K562 (cell line): ENCODE measurements around the gene TGM1. TPM values are rescaled to one million over a fixed set of nuclear protein-coding genes. Genes with fewer than 3 reads are reported as not detected.
A peak's percentile ranks its signal among the peaks of the same experiment; 100 is the strongest.

Source experiments
- ATF1 ChIP-seq, 2 experiments: fragments of 450-650 bp in 1 of 2; IDR thresholded peaks; 2 replicates each; pipeline ENCODE4 v1.6.1; 2016; ENCODE audit warnings: missing compliant biosample characterization in 1 of 2, missing genetic modification characterization in 1 of 2
- MECOM ChIP-seq: fragments of 250-450 bp; sonication (Bioruptor Pico); IDR thresholded peaks from 2 replicates; pipeline ENCODE4 v1.8.0; 2022; ENCODE audit warnings: inconsistent platforms
- PML ChIP-seq: IDR thresholded peaks from 2 replicates; pipeline ENCODE4 v1.6.1; 2012; ENCODE audit warnings: low read length, inconsistent platforms
- STAT5B ChIP-seq: fragments of 250-450 bp; sonication (Bioruptor Pico); IDR thresholded peaks from 2 replicates; pipeline ENCODE4 v1.8.0; 2021; ENCODE audit warnings: mild to moderate bottlenecking, inconsistent platforms
- polyA plus RNA-seq, 8 experiments: library from polyadenylated mRNA; depleted of rRNA in 4 of 8; stranded (reverse) in 5 of 8; unstranded in 3 of 8; fragments of >200 nt; fragmentation: Nextera tagmentation in 2 of 8; fragmentation: Illumina TruSeq in 1 of 8; extraction: Ambion mirVana in 2 of 8; extraction: Trizol in 1 of 8; gene quantifications; 2 replicates each; pipeline versions ENCODE4 v1.2.1 to v1.2.3, GENCODE V29; 2011 to 2014; ENCODE audit warnings: inconsistent platforms in 1 of 8, missing spikeins in 1 of 8
- total RNA-seq, 7 experiments: library from RNA; depleted of rRNA in 6 of 7; stranded (reverse); fragments of >200 nt in 6 of 7; fragmentation: Illumina TruSeq in 2 of 7; extraction: Trizol in 2 of 7; gene quantifications; 2 replicates each; pipeline versions ENCODE4 v1.2.1 to v1.2.3, GENCODE V29; 2011 to 2021; ENCODE audit warnings: low replicate concordance in 1 of 7
- TF ChIP-seq, protein P1 (sequence below): sonication (generic); formaldehyde crosslinking; IDR thresholded peaks from 2 replicates; pipeline ENCODE4 v1.8.0; 2023; ENCODE audit warnings: missing genetic modification reagents, mild to moderate bottlenecking, borderline replicate concordance
- TF ChIP-seq, protein P2 (sequence below): fragments of 250-450 bp; sonication (Bioruptor Pico); IDR thresholded peaks from 2 replicates; pipeline ENCODE4 v1.9.0; 2021; ENCODE audit warnings: mild to moderate bottlenecking, inconsistent platforms
- TF ChIP-seq, protein P3 (sequence below), 3 experiments: fragments of 200-800 bp in 1 of 3; fragments of 250-450 bp in 1 of 3; fragments of 450-650 bp in 1 of 3; sonication (Bioruptor Pico) in 1 of 3; sonication (Bioruptor generic) in 1 of 3; formaldehyde crosslinking in 1 of 3; IDR thresholded peaks; 2 replicates each; pipeline versions ENCODE4 v1.6.1 to v1.8.0; 2016 to 2022; ENCODE audit warnings: mild to moderate bottlenecking in 2 of 3, missing genetic modification characterization in 2 of 3, missing compliant biosample characterization in 1 of 3, moderate library complexity in 1 of 3
- TF ChIP-seq, protein P4 (sequence below), 3 experiments: fragments of 200-800 bp in 1 of 3; sonication (Bioruptor generic) in 1 of 3; sonication (generic) in 1 of 3; formaldehyde crosslinking in 1 of 3; IDR thresholded peaks; 2 replicates each; pipeline versions ENCODE4 v1.6.1 to v1.8.0; 2016 to 2022; ENCODE audit warnings: mild to moderate bottlenecking in 2 of 3, missing compliant biosample characterization in 2 of 3, missing genetic modification characterization in 2 of 3, missing genetic modification reagents in 1 of 3
- TF ChIP-seq, protein P5 (sequence below): fragments of 450-650 bp; IDR thresholded peaks from 2 replicates; pipeline ENCODE4 v1.7.0; 2016; ENCODE audit warnings: borderline replicate concordance

Gene TGM1
- total and polyA plus RNA-seq, 9 of the 15 experiments (the other 6 are each of a cell fraction or from before 2014, with no cell fraction given), result 0.13 to 4.4 (median 0.88) TPM

DNA sequence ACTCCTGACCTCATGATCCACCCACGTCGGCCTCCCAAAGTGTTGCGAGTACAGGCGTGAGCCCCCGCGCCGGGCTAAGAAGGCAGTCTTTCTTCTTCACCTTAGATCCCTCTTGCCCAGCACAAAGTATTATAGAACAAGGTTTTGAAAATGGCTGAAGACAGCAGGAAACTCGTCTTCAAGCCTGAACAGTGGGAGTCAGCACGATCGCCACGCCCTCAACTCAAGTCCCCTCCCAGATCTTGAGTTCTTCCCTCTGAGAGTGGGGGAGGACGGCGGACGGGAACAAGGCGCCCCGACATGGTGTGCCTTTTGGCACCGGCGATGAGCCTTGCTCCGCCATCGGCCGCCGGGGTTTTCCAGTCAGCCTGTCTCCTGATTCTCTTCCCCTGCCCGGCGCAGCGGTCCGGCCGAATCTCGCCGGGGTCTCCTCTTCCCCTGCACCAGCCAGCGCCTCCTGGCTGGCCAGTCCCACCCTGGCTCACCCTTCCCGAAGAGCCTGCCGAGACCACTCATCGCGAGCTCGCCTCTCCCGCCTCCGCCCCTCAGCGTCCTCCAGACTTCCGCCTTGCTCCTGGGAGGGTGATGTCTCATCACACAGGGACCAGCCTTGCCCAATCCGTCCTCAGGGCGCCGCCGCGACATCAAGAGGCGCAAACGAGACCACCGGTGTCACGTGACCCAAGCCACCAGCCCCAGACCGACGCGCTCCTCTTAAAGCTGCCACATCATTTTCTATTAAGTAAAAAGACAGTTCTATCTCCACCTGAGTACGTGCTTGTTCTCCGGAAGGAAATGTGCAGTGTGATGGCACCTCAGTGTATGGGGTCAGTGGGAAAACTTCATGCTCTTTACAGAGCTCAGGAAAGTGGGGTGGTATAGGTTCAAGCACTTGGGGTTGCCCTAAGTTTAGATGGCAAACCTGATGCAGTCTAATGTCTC is 49.8 kb downstream of the TGM1 start, which contains the start of gene CHMP4A (continued):
- TF ChIP-seq, protein P1, sequence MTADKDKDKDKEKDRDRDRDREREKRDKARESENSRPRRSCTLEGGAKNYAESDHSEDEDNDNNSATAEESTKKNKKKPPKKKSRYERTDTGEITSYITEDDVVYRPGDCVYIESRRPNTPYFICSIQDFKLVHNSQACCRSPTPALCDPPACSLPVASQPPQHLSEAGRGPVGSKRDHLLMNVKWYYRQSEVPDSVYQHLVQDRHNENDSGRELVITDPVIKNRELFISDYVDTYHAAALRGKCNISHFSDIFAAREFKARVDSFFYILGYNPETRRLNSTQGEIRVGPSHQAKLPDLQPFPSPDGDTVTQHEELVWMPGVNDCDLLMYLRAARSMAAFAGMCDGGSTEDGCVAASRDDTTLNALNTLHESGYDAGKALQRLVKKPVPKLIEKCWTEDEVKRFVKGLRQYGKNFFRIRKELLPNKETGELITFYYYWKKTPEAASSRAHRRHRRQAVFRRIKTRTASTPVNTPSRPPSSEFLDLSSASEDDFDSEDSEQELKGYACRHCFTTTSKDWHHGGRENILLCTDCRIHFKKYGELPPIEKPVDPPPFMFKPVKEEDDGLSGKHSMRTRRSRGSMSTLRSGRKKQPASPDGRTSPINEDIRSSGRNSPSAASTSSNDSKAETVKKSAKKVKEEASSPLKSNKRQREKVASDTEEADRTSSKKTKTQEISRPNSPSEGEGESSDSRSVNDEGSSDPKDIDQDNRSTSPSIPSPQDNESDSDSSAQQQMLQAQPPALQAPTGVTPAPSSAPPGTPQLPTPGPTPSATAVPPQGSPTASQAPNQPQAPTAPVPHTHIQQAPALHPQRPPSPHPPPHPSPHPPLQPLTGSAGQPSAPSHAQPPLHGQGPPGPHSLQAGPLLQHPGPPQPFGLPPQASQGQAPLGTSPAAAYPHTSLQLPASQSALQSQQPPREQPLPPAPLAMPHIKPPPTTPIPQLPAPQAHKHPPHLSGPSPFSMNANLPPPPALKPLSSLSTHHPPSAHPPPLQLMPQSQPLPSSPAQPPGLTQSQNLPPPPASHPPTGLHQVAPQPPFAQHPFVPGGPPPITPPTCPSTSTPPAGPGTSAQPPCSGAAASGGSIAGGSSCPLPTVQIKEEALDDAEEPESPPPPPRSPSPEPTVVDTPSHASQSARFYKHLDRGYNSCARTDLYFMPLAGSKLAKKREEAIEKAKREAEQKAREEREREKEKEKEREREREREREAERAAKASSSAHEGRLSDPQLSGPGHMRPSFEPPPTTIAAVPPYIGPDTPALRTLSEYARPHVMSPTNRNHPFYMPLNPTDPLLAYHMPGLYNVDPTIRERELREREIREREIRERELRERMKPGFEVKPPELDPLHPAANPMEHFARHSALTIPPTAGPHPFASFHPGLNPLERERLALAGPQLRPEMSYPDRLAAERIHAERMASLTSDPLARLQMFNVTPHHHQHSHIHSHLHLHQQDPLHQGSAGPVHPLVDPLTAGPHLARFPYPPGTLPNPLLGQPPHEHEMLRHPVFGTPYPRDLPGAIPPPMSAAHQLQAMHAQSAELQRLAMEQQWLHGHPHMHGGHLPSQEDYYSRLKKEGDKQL, result no peak
- peak; percentile 81 for TF ChIP-seq ATF1 (CRISPR knock-in tag; IDR thresholded peaks at IDR 0.05)
- peak; percentile 98 for TF ChIP-seq ATF1 (tag; IDR thresholded peaks at IDR 0.05)
- TF ChIP-seq PML, result peak; percentile 82
- TF ChIP-seq, protein P2, sequence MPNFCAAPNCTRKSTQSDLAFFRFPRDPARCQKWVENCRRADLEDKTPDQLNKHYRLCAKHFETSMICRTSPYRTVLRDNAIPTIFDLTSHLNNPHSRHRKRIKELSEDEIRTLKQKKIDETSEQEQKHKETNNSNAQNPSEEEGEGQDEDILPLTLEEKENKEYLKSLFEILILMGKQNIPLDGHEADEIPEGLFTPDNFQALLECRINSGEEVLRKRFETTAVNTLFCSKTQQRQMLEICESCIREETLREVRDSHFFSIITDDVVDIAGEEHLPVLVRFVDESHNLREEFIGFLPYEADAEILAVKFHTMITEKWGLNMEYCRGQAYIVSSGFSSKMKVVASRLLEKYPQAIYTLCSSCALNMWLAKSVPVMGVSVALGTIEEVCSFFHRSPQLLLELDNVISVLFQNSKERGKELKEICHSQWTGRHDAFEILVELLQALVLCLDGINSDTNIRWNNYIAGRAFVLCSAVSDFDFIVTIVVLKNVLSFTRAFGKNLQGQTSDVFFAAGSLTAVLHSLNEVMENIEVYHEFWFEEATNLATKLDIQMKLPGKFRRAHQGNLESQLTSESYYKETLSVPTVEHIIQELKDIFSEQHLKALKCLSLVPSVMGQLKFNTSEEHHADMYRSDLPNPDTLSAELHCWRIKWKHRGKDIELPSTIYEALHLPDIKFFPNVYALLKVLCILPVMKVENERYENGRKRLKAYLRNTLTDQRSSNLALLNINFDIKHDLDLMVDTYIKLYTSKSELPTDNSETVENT (CRISPR knock-in tag), result peak; percentile 94
- no peak for TF ChIP-seq STAT5B (CRISPR knock-in tag)
- TF ChIP-seq, protein P3, sequence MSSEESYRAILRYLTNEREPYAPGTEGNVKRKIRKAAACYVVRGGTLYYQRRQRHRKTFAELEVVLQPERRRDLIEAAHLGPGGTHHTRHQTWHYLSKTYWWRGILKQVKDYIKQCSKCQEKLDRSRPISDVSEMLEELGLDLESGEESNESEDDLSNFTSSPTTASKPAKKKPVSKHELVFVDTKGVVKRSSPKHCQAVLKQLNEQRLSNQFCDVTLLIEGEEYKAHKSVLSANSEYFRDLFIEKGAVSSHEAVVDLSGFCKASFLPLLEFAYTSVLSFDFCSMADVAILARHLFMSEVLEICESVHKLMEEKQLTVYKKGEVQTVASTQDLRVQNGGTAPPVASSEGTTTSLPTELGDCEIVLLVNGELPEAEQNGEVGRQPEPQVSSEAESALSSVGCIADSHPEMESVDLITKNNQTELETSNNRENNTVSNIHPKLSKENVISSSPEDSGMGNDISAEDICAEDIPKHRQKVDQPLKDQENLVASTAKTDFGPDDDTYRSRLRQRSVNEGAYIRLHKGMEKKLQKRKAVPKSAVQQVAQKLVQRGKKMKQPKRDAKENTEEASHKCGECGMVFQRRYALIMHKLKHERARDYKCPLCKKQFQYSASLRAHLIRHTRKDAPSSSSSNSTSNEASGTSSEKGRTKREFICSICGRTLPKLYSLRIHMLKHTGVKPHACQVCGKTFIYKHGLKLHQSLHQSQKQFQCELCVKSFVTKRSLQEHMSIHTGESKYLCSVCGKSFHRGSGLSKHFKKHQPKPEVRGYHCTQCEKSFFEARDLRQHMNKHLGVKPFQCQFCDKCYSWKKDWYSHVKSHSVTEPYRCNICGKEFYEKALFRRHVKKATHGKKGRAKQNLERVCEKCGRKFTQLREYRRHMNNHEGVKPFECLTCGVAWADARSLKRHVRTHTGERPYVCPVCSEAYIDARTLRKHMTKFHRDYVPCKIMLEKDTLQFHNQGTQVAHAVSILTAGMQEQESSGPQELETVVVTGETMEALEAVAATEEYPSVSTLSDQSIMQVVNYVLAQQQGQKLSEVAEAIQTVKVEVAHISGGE (CRISPR knock-in tag; IDR thresholded peaks at IDR 0.05), result peak in 1 of 3 experiments; percentile 66; a peak in 2 of 6 replicates
- TF ChIP-seq, protein P4, sequence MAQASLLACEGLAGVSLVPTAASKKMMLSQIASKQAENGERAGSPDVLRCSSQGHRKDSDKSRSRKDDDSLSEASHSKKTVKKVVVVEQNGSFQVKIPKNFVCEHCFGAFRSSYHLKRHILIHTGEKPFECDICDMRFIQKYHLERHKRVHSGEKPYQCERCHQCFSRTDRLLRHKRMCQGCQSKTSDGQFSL (CRISPR knock-in tag; IDR thresholded peaks at IDR 0.05), result peak; percentile 76; the same call in 1 of the 2 replicates
- TF ChIP-seq, protein P4 (tag; IDR thresholded peaks at IDR 0.05), result no peak
- no peak for TF ChIP-seq MECOM (CRISPR knock-in tag)
- TF ChIP-seq, protein P5, sequence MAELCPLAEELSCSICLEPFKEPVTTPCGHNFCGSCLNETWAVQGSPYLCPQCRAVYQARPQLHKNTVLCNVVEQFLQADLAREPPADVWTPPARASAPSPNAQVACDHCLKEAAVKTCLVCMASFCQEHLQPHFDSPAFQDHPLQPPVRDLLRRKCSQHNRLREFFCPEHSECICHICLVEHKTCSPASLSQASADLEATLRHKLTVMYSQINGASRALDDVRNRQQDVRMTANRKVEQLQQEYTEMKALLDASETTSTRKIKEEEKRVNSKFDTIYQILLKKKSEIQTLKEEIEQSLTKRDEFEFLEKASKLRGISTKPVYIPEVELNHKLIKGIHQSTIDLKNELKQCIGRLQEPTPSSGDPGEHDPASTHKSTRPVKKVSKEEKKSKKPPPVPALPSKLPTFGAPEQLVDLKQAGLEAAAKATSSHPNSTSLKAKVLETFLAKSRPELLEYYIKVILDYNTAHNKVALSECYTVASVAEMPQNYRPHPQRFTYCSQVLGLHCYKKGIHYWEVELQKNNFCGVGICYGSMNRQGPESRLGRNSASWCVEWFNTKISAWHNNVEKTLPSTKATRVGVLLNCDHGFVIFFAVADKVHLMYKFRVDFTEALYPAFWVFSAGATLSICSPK, result no peak
